Brain microvascular endothelial cell (primary cell): ENCODE measurements around the gene HS3ST4.

Experiments used
- DNase-seq: peaks from one replicate; pipeline ENCODE4 v3.0.0-alpha.2; 2020
- H3K27ac ChIP-seq: fragments of 250-450 bp; sonication (Bioruptor Pico); 2 replicates; pipeline ENCODE4 v1.5.1; 2020; ENCODE audit warnings: mild to moderate bottlenecking, moderate library complexity
- H3K27me3 ChIP-seq: fragments of 250-450 bp; sonication (Bioruptor Pico); replicated peaks from 2 replicates; pipeline ENCODE4 v1.5.1; 2020; ENCODE audit warnings: mild to moderate bottlenecking
- H3K36me3 ChIP-seq: fragments of 250-450 bp; sonication (Bioruptor Pico); replicated peaks from 2 replicates; pipeline ENCODE4 v1.5.1; 2020; ENCODE audit warnings: mild to moderate bottlenecking
- H3K4me3 ChIP-seq: 2 replicates; pipeline ENCODE4 v1.5.1; 2011; ENCODE audit warnings: low read depth, mild to moderate bottlenecking, control low read depth, low read length, moderate library complexity
- CTCF ChIP-seq: IDR thresholded peaks from 2 replicates; pipeline ENCODE4 v1.5.1; 2011; ENCODE audit warnings: low read depth, mild to moderate bottlenecking, moderate library complexity, low read length, control low read depth, inconsistent platforms; ENCODE audit errors: missing control alignments
- in situ Hi-C: cut with HindIII; loops from 2 replicates; pipeline ENCODE4 v1.10.0; 2017; ENCODE audit warnings: low sequenced_read_pairs, low pct_ligation_motif_present

HS3ST4 gene

GRCh38 chr16:25691519-25692091 lies at the start of gene HS3ST4:
Gene HS3ST4 (plus strand): TSS chr16:25691959.
- H3K27me3 ChIP-seq = peaks cover 30% of the 10 kb centered on the region
- in situ Hi-C loops = no loop called here
- DNase-seq = no peak

GRCh38 chr16:25643633-25644032 lies 48.1 kb upstream of the HS3ST4 start:
- in situ Hi-C loops = no loop called here
- Histone ChIP-seq H3K27me3 (no peaks in the 10 kb centered on the region), H3K4me3 (no peak overlapping the region), H3K27ac (no peak overlapping the region), H3K36me3 (no peaks in the 10 kb centered on the region)
- no peak for TF ChIP-seq CTCF
- no peak for DNase-seq

More at GRCh38 chr16:25691519-25692091, at the start of gene HS3ST4:
- TF ChIP-seq CTCF = no peak
- Histone ChIP-seq H3K27ac (no peak within 1 kb of the TSS), H3K36me3 (no peaks in the 10 kb centered on the region), H3K4me3 (no peak within 1 kb of the TSS)

- in situ Hi-C loops = no loop called here
- no peaks in the 10 kb centered on the region for H3K36me3 ChIP-seq
- DNase-seq = no peak
- no peak for TF ChIP-seq CTCF
- no peaks in the 10 kb centered on the region for H3K27me3 ChIP-seq
- H3K4me3 ChIP-seq = no peak overlapping the region
- H3K27ac ChIP-seq = no peak overlapping the region
Observed at GRCh38 chr16:25656639-25657038, 35.1 kb upstream of the HS3ST4 start.

GRCh38 chr16:25676820-25677219 lies 14.9 kb upstream of the HS3ST4 start:
- Histone ChIP-seq H3K27ac (no peak overlapping the region), H3K36me3 (no peaks in the 10 kb centered on the region), H3K27me3 (no peaks in the 10 kb centered on the region), H3K4me3 (no peak overlapping the region)
- no peak for TF ChIP-seq CTCF
- no peak for DNase-seq
- in situ Hi-C loops = no loop called here

GRCh38 chr16:25679511-25679910 lies 12.2 kb upstream of the HS3ST4 start:
- H3K27ac ChIP-seq = no peak overlapping the region
- in situ Hi-C loops = no loop called here
- no peak for DNase-seq
- H3K27me3 ChIP-seq = no peaks in the 10 kb centered on the region
- no peak overlapping the region for H3K4me3 ChIP-seq
- H3K36me3 ChIP-seq = no peaks in the 10 kb centered on the region
- TF ChIP-seq CTCF = no peak
